Gastrocnemius medialis (tissue), 4 donors: Measurements from ENCODE around the gene FBXO2.

Experiments used
- POLR2A ChIP-seq, 2 donors: fragments of 450-650 bp; IDR thresholded peaks; one replicate each; pipeline ENCODE4 v1.6.1; 2017; ENCODE audit warnings: antibody characterized with exemption in 2 of 2, mild to moderate bottlenecking in 2 of 2, moderate library complexity in 2 of 2
- TF ChIP-seq, protein P1 (sequence below), 5 experiments: fragments of 450-650 bp in 3 of 5; fragments of 200-600 bp in 2 of 5; sonication (generic) in 2 of 5; IDR thresholded peaks in 4 of 5; conservative IDR thresholded peaks in 1 of 5; 1 replicate in 4 of 5; 2 replicates in 1 of 5; pipeline ENCODE4 v1.5.1; 2016 to 2019; ENCODE audit warnings: antibody characterized with exemption in 5 of 5, mild to moderate bottlenecking in 3 of 5, moderate library complexity in 3 of 5

DNA sequence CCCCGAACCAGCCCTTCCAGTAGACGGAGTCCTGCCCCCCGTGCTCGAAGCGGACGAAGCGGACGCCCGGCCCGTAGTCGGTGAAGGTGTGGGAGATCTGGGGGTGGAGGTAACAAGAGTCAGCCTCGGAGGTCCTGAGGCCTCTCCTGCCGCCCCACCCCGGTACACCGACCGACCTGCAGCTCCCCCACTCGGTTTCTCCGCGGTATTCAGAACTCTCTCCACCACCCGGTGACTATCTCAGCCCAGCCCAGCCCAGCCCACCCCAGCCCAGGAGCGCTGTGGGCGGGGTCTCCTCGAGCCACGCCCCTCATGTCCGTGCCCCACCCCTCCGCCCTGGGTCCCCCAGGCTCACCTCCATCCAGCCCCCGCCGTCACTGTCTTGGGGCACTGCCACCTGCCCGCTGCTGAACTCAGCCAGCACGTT lies 5.5 kb downstream of the FBXO2 start:
- TF ChIP-seq, protein P1, sequence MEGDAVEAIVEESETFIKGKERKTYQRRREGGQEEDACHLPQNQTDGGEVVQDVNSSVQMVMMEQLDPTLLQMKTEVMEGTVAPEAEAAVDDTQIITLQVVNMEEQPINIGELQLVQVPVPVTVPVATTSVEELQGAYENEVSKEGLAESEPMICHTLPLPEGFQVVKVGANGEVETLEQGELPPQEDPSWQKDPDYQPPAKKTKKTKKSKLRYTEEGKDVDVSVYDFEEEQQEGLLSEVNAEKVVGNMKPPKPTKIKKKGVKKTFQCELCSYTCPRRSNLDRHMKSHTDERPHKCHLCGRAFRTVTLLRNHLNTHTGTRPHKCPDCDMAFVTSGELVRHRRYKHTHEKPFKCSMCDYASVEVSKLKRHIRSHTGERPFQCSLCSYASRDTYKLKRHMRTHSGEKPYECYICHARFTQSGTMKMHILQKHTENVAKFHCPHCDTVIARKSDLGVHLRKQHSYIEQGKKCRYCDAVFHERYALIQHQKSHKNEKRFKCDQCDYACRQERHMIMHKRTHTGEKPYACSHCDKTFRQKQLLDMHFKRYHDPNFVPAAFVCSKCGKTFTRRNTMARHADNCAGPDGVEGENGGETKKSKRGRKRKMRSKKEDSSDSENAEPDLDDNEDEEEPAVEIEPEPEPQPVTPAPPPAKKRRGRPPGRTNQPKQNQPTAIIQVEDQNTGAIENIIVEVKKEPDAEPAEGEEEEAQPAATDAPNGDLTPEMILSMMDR (IDR thresholded peaks at IDR 0.05 in 4 of 5, conservative IDR thresholded peaks at IDR 0.05 in 1 of 5) = no peak
- no peak for TF ChIP-seq POLR2A (IDR thresholded peaks at IDR 0.05)
